Fibroblast of peridontal ligament (primary cell): Measurements from ENCODE around the gene LCE2B.

Source experiments
- DNase-seq: peaks from one replicate; pipeline ENCODE4 v3.0.0-alpha.2; 2010; ENCODE audit errors: extremely low read depth

LCE2B gene

GRCh38 chr1:152735648-152736047 lies 49.7 kb downstream of the LCE2B start:
- no peak for DNase-seq
